Lung (tissue), 12 donors: ENCODE results near the gene TC2N. TPM values are rescaled to one million over a fixed set of nuclear protein-coding genes. Genes with fewer than 3 reads are reported as not detected.

Experiments used
- ATAC-seq: fragments of 200-7000 bp; cut with Tn5 transposase; one replicate; pipeline ENCODE4 v1.9.1; 2020; ENCODE audit warnings: moderate number of reproducible peaks; ENCODE audit not compliant: insufficient read depth, low FRiP score
- DNase-seq, 3 donors: peaks; one replicate each; pipeline ENCODE4 v3.0.0-alpha.2; 2013 to 2017
- H3K27ac ChIP-seq, 2 donors: one replicate each; pipeline ENCODE4 v1.5.1; 2013; ENCODE audit warnings: mild to moderate bottlenecking in 2 of 2, moderate library complexity in 2 of 2, control low read depth in 1 of 2, inconsistent platforms in 1 of 2, low read depth in 1 of 2, low read length in 1 of 2
- H3K27me3 ChIP-seq, 3 donors: one replicate each; pipeline ENCODE4 v1.5.1; 2013; ENCODE audit warnings: low read length in 2 of 3; ENCODE audit not compliant: control insufficient read depth in 3 of 3, insufficient read depth in 3 of 3
- H3K36me3 ChIP-seq, 4 donors: one replicate each; pipeline ENCODE4 v1.5.1; 2013; ENCODE audit warnings: low read length in 4 of 4, mild to moderate bottlenecking in 1 of 4, moderate library complexity in 1 of 4; ENCODE audit not compliant: control insufficient read depth in 4 of 4, insufficient read depth in 4 of 4
- H3K4me1 ChIP-seq, 5 donors: one replicate each; pipeline ENCODE4 v1.5.1; 2013; ENCODE audit warnings: low read length in 5 of 5, mild to moderate bottlenecking in 2 of 5, moderate library complexity in 1 of 5; ENCODE audit not compliant: control insufficient read depth in 5 of 5, insufficient read depth in 5 of 5
- H3K4me3 ChIP-seq: one replicate; pipeline ENCODE4 v1.5.1; 2013; ENCODE audit warnings: mild to moderate bottlenecking, control low read depth, moderate library complexity
- H3K9ac ChIP-seq, 2 donors: one replicate each; pipeline ENCODE4 v1.5.1; 2013; ENCODE audit warnings: low read length in 2 of 2, control low read depth in 1 of 2; ENCODE audit not compliant: insufficient read depth in 1 of 2
- H3K9me3 ChIP-seq, 4 donors: one replicate each; pipeline ENCODE4 v1.5.1; 2013; ENCODE audit warnings: low read length in 3 of 4, mild to moderate bottlenecking in 1 of 4, moderate library complexity in 1 of 4; ENCODE audit not compliant: control insufficient read depth in 4 of 4, insufficient read depth in 3 of 4
- WGBS, 2 donors: extraction: QIAGEN DNeasy Blood & Tissue Kit; methylation state at CpG; one replicate each; pipeline ENCODE4 v1.1.7; 2013; 5-methylcytosine and 5-hydroxymethylcytosine counted together
- polyA plus RNA-seq, 2 donors: library from polyadenylated mRNA; stranded (reverse); fragments of 200-250 nt; gene quantifications; one replicate each; pipeline ENCODE4 v1.2.1, GENCODE V29; 2013
- total RNA-seq, 2 donors: library from RNA; depleted of rRNA in 1 of 2; stranded (reverse); fragments of >200 nt in 1 of 2; gene quantifications; one replicate each; pipeline ENCODE4 v1.2.1, GENCODE V29; 2014 to 2021
- TF ChIP-seq, protein P1 (sequence below): IDR thresholded peaks from 2 replicates; pipeline ENCODE4 v1.5.1; 2012; ENCODE audit warnings: mild to moderate bottlenecking; ENCODE audit errors: control extremely low read depth, extremely low read depth
- donor health status: control.
- donor health status: control.
- donor health status: Bipolar disorder and iron deficiency.
- donor health status: healthy.
- donor health status: DM: yes; HTN: yes; CAD: no.

The TC2N gene
- total and polyA plus RNA-seq, 4 donors, result 20.4 to 128 (median 43.9) TPM

DNA sequence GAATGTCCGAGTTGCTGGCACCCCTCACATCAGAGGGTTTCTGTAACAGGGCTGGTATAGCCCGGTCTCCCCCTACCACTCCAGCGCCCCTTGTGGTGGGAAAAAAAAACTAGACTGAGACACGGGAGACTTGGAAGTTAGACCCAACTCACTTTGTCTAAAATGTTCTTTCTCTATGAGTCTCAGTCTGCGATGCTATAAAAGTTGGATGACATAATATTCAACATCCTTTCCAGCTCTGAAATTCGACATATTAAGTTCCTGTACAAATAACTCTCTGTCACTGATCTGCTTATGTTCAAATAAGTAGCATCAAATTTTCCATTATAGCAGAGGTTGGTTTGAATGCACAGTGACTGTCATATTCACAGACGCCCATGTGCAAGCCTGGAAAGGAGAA lies 25.7 kb upstream of the TC2N start:
- Histone ChIP-seq H3K9me3 (no peaks in the 10 kb centered on the region), H3K4me3 (no peak overlapping the region), H3K36me3 (peaks cover 0 to 12% (median 2%) of the 10 kb centered on the region in 4 donors), H3K27ac (no peak overlapping the region), H3K4me1 (peaks cover 0 to 26% (median 7%) of the 10 kb centered on the region in 5 donors), H3K27me3 (no peaks in the 10 kb centered on the region), H3K9ac (no peak overlapping the region)
- DNase-seq, result peak in 1 of 3 donors; percentile 18
- TF ChIP-seq, protein P1, sequence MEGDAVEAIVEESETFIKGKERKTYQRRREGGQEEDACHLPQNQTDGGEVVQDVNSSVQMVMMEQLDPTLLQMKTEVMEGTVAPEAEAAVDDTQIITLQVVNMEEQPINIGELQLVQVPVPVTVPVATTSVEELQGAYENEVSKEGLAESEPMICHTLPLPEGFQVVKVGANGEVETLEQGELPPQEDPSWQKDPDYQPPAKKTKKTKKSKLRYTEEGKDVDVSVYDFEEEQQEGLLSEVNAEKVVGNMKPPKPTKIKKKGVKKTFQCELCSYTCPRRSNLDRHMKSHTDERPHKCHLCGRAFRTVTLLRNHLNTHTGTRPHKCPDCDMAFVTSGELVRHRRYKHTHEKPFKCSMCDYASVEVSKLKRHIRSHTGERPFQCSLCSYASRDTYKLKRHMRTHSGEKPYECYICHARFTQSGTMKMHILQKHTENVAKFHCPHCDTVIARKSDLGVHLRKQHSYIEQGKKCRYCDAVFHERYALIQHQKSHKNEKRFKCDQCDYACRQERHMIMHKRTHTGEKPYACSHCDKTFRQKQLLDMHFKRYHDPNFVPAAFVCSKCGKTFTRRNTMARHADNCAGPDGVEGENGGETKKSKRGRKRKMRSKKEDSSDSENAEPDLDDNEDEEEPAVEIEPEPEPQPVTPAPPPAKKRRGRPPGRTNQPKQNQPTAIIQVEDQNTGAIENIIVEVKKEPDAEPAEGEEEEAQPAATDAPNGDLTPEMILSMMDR, result peak; percentile 12
- ATAC-seq, result no peak
- 45 to 56% methylated on average over 7 of the region's 7 CpGs for WGBS, 2 donors

DNA sequence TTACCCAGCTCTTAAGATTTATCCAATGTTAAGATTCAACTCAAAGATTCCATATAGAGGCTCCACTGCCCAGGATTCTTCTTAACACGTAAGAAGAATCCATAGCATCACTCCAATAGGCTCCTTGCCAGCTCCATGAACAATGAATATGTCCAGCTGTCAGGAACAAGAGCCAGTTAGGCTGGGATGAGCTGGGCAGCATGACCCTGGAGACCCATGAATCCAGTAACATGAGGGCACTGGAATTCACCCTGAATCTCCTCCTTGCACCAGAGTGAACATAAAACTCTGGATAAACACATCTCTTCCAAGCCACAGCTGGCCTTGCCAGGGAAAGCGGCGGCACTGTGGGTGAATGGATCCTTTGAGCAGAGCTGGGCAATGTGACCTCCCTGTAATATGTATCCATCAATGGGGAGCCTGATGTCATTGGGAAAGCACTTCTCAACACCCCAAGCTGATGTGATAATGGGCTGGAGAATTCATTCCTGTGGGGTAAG lies 24.4 kb upstream of the TC2N start:
- H3K27ac ChIP-seq, result no peak overlapping the region
- H3K4me3 ChIP-seq, result no peak overlapping the region
- H3K36me3 ChIP-seq, result peaks cover 0 to 18% (median 3%) of the 10 kb centered on the region in 4 donors
- H3K27me3 ChIP-seq, result no peaks in the 10 kb centered on the region
- DNase-seq, result no peak
- TF ChIP-seq, protein P1, result no peak
- ATAC-seq, result no peak
- 85 to 90% methylated on average over 3 of the region's 3 CpGs for WGBS, 2 donors
- H3K9ac ChIP-seq, result no peak overlapping the region
- H3K4me1 ChIP-seq, result peaks cover 0 to 22% (median 0%) of the 10 kb centered on the region in 5 donors
- no peaks in the 10 kb centered on the region for H3K9me3 ChIP-seq

DNA sequence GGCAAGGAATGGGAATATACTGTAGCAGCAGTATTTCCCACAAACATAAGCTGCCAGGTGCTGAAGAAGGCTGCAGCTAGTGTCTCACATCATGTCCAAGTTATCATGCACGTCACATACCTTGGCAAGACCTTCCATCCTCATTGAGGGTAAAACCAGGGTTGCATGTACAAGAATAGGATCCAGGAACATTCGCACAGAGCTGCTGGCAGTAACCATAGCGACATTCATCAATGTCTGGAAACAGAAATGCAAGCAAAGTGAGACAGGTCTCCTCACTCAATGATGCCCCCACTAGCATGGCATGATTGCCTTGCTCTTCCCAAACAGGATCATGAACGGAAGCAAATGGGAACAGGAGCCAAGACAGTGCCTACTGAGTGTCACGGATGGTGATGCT lies 23.8 kb upstream of the TC2N start:
- DNase-seq (no peak), ATAC-seq (no peak)
- 96 to 98% methylated on average over 5 of the region's 5 CpGs for WGBS, 2 donors
- TF ChIP-seq, protein P1, result no peak
- no peak overlapping the region for H3K9ac ChIP-seq
- peaks cover 0 to 19% (median 0%) of the 10 kb centered on the region in 5 donors for H3K4me1 ChIP-seq
- no peak overlapping the region for H3K27ac ChIP-seq
- H3K36me3 ChIP-seq, result peaks cover 0 to 20% (median 3%) of the 10 kb centered on the region in 4 donors
- H3K4me3 ChIP-seq, result no peak overlapping the region
- no peaks in the 10 kb centered on the region for H3K9me3 ChIP-seq
- H3K27me3 ChIP-seq, result no peaks in the 10 kb centered on the region

DNA sequence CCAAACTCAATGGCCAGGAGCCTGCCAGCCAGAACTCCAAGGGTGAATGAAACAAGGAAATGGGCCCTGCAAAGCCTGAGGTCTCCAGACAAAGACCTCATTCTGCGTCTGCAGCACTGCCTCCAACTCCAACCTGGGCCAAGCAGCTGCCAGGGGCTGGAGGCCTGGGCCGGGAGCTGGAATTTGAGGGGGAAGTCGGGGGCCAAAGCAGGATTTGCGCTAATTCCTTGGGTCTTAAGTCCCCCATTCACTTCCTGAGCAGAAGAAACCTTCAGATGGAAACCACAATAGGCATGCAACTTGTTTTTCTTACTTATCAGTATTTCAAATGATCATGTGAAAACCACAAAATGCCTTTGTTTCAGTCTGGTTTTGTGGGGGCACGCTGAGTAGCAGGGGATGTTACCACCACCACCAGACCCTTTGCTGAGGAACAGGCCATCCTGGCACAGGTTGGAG lies 23.0 kb upstream of the TC2N start:
- Histone ChIP-seq H3K27ac (peak overlapping the region in 1 of 2 donors; percentile 34), H3K9me3 (no peaks in the 10 kb centered on the region), H3K27me3 (no peaks in the 10 kb centered on the region), H3K4me1 (peaks cover 0 to 19% (median 0%) of the 10 kb centered on the region in 5 donors), H3K9ac (no peak overlapping the region), H3K4me3 (no peak overlapping the region), H3K36me3 (peaks cover 0 to 20% (median 3%) of the 10 kb centered on the region in 4 donors)
- 47 to 53% methylated on average over 5 of the region's 5 CpGs for WGBS, 2 donors
- ATAC-seq (no peak), DNase-seq (no peak)
- TF ChIP-seq, protein P1, result no peak
